Spleen (tissue), 7 donors: ENCODE data around the gene UGCG.

ENCODE experiments used
- POLR2A ChIP-seq, 3 donors: fragments of 450-650 bp; IDR thresholded peaks; one replicate each; pipeline ENCODE4 v1.5.1; 2017; ENCODE audit warnings: antibody characterized with exemption in 3 of 3, mild to moderate bottlenecking in 1 of 3
- POLR2AphosphoS5 ChIP-seq, 3 donors: sonication (generic); formaldehyde crosslinking; IDR thresholded peaks; one replicate each; pipeline ENCODE4 v1.5.1; 2017; ENCODE audit warnings: antibody characterized with exemption in 3 of 3
- TF ChIP-seq, protein P1 (sequence below), 11 experiments: fragments of 200-600 bp in 7 of 11; fragments of 450-650 bp in 4 of 11; sonication (generic) in 4 of 11; IDR thresholded peaks in 8 of 11; conservative IDR thresholded peaks in 3 of 11; 1 replicate in 7 of 11; 2 replicates in 4 of 11; pipeline versions ENCODE4 v1.4.0 to v1.8.0; 2016 to 2021; ENCODE audit warnings: antibody characterized with exemption in 11 of 11, inconsistent platforms in 4 of 11, mild to moderate bottlenecking in 1 of 11
- donor health status: DM: no; HTN: no; CAD: no; lungs with moderate emphysema.
- donor health status: DM: no; HTN: no; CAD: no.
- donor health status: DM: no; HTN: no; CAD: no.

DNA sequence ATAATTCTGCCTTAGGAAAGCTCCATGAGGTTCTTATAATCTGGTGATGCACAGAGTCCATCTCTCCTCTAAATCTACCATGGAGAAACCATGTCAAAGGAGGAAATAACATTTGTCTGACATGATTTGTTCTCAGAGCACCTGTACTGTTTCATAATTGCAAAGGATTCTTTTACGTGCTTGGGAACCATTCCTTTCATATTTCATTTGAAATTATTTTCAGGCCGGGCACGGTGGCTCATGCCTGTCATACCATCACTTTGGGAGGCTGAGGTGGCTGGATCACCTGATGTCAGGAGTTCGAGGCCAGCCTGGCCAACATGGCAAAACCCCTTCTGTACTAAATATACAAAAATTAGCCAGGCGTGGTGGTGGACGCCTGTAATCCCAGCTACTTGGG is 65.4 kb downstream of the UGCG start:
- TF ChIP-seq, protein P1, sequence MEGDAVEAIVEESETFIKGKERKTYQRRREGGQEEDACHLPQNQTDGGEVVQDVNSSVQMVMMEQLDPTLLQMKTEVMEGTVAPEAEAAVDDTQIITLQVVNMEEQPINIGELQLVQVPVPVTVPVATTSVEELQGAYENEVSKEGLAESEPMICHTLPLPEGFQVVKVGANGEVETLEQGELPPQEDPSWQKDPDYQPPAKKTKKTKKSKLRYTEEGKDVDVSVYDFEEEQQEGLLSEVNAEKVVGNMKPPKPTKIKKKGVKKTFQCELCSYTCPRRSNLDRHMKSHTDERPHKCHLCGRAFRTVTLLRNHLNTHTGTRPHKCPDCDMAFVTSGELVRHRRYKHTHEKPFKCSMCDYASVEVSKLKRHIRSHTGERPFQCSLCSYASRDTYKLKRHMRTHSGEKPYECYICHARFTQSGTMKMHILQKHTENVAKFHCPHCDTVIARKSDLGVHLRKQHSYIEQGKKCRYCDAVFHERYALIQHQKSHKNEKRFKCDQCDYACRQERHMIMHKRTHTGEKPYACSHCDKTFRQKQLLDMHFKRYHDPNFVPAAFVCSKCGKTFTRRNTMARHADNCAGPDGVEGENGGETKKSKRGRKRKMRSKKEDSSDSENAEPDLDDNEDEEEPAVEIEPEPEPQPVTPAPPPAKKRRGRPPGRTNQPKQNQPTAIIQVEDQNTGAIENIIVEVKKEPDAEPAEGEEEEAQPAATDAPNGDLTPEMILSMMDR (IDR thresholded peaks at IDR 0.05 in 8 of 11, conservative IDR thresholded peaks at IDR 0.05 in 3 of 11) = no peak
- TF ChIP-seq POLR2A (IDR thresholded peaks at IDR 0.05) (no peak), POLR2AphosphoS5 (IDR thresholded peaks at IDR 0.05) (no peak)
